Stimulated activated CD8-positive, alpha-beta memory T cell treated with anti-CD3 and anti-CD28 coated beads, Interleukin-4, amount 100 ng/mL, for 24 hours (primary cell): ENCODE data around the gene SSTR4.

Experiments
- DNase-seq: peaks from one replicate; pipeline ENCODE4 v3.0.0-alpha.2; 2020; ENCODE audit warnings: low read depth

SSTR4 gene

DNA sequence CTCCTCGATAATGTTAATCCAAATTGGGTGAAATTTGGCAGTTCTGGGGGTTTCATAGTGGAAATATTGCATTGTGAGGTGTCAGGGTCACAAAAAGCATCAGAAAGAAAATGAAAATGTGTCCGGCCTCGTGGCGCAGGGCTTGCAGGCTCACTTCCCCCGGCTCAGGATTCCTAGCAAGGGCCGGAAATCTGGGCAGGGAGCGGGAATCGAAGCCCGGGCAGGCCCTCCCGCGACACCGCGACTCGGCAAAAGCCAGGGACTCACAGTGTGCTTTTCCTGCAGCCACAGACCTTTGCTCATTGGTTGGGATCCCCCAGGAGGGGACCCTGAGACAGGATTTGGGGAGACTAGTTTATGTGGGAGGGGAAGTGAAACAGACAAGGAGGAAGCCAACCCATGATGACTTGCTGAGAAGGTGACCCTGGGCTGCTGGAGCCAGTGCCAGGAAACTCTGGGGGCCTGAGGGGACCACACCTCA, 51.9 kb downstream of the SSTR4 start:
- DNase-seq: no peak

GRCh38 chr20:23087587-23088251, 52.6 kb downstream of the SSTR4 start:
- no peak for DNase-seq
